Measurements from ENCODE around the gene HOMER2.
"Not testable (repeated sequence)": the region's sequence is repeated elsewhere in the genome, so short reads cannot be mapped to it uniquely, and the experiment has no call there.

Gene HOMER2

DNA sequence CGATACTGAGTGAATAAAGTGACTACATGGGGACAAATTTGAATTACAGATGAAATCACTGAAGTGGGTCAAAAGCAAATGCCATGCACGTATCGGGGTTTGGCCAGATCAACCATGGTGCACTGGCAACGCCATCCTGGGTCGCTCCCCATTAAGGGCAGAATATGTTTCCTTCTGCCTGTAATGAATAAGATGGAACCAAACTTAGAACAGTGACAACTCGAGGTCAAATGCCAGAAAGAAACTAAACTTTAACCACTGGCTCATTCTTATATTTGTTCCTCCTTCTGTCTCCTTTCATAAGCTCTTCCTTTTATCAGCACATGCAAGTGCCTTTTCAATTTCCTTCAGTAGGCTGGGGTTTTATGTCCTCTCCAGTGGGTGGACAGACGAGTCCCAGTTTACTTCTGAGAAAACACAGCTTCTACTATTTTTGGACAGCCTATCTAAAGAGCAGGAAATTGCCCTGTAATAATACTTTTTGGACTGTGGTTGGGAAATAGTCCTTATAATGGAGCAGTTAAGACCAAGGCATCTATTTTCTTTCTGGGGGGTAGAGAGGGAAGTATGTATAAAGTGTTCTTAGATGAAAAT, 81.7 kb downstream of the HOMER2 start:
- DNase-seq (ENCODE audit: low spot score), result no peak
- no peaks in the 10 kb centered on the region for H3K4me1 Mint-ChIP-seq (ENCODE audit: low read depth)
- no peaks in the 10 kb centered on the region for H3K9me3 Mint-ChIP-seq
- no peaks in the 10 kb centered on the region for H3K27me3 Mint-ChIP-seq (ENCODE audit: low read depth)
- H3K36me3 Mint-ChIP-seq (ENCODE audit: low read depth), result peaks cover 6% of the 10 kb centered on the region
- no peak overlapping the region for H3K27ac Mint-ChIP-seq
- H3K4me3 Mint-ChIP-seq, result no peak overlapping the region

- H3K4me1 Mint-ChIP-seq (ENCODE audit: low read depth), result not testable (repeated sequence)
These were observed 86.5 kb downstream of the HOMER2 start for GRCh38 chr15:82865981-82866380.

DNA sequence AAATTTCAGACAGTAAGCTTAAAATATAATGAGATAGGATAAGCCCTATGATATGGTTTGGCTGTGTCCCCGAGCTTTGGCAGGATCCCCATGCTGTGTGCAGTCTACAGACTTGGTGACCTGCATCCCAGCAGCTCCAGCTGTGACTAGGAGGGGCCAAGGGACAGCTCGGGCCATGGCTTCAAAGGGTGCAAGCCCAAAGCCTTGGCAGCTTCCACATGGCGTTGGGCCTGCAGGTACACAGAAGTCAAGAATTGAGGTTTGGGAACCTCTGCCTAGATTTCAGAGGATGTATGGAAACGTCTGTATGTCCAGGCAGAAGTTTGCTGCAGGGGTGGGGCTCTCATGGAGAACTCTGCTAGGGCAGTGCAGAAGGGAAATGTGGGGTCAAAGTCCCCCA, 86.9 kb downstream of the HOMER2 start:
- H3K36me3 Mint-ChIP-seq (ENCODE audit: low read depth); H3K27ac Mint-ChIP-seq; DNase-seq (ENCODE audit: low spot score); H3K27me3 Mint-ChIP-seq (ENCODE audit: low read depth); H3K4me1 Mint-ChIP-seq (ENCODE audit: low read depth); H3K4me3 Mint-ChIP-seq; H3K9me3 Mint-ChIP-seq: not testable (repeated sequence)

More at GRCh38 chr15:82865981-82866380, 86.5 kb downstream of the HOMER2 start:
- not testable (repeated sequence) for DNase-seq (ENCODE audit: low spot score); H3K27ac Mint-ChIP-seq; H3K36me3 Mint-ChIP-seq (ENCODE audit: low read depth); H3K27me3 Mint-ChIP-seq (ENCODE audit: low read depth); H3K4me3 Mint-ChIP-seq; H3K9me3 Mint-ChIP-seq

DNA sequence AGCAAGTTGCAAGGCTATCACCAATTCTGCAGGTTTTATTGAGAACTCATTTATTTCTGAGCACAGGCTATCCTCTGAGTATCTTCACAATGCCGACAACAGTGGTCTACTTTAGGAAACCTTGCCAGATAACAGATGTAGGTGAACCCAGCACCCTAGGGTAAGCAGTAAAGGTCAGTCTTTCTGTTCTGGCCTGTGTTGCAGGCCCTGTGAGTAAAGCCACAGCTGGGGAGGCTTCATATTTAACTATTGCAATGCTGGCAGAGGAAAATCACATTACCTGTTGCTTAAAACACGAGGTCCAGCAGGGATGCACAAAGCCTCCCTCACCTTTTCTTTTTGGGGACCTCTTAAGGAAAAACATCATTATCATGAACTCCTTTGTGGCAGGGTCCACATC, 87.6 kb downstream of the HOMER2 start:
- Mint-ChIP-seq H3K9me3 (no peaks in the 10 kb centered on the region), H3K4me1 (ENCODE audit: low read depth) (no peaks in the 10 kb centered on the region), H3K27me3 (ENCODE audit: low read depth) (no peaks in the 10 kb centered on the region), H3K4me3 (no peak overlapping the region), H3K27ac (no peak overlapping the region), H3K36me3 (ENCODE audit: low read depth) (no peaks in the 10 kb centered on the region)
- DNase-seq (ENCODE audit: low spot score), result no peak

GRCh38 chr15:82862886-82863285, 89.6 kb downstream of the HOMER2 start:
- Mint-ChIP-seq H3K36me3 (ENCODE audit: low read depth) (peaks cover 2% of the 10 kb centered on the region), H3K27ac (no peak overlapping the region), H3K27me3 (ENCODE audit: low read depth) (no peaks in the 10 kb centered on the region), H3K4me3 (no peak overlapping the region), H3K9me3 (no peaks in the 10 kb centered on the region), H3K4me1 (ENCODE audit: low read depth) (no peaks in the 10 kb centered on the region)
- DNase-seq (ENCODE audit: low spot score), result no peak

DNA sequence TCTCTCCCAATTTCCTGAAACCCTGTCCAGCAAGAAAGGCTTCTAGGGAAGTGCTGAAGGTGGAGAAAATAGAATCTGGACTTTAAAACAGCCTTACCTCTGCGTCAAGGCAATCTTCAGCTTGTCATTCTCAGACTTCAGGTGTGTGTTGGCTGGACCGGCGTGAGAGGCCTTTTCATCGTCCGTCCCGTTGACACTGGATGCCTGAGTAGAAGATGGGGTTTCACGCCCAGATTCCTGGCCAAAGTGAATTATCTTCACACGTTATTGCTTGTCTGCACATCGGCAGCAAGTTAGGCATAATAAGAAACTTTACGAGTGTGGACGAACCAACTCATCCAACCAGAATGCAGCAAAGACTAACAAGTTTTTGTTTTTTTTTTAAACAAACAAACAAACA, 93.6 kb downstream of the HOMER2 start:
- DNase-seq (ENCODE audit: low spot score), result no peak
- H3K4me1 Mint-ChIP-seq (ENCODE audit: low read depth), result no peaks in the 10 kb centered on the region
- H3K9me3 Mint-ChIP-seq, result no peaks in the 10 kb centered on the region
- H3K27ac Mint-ChIP-seq, result no peak overlapping the region
- H3K36me3 Mint-ChIP-seq (ENCODE audit: low read depth), result peaks cover 2% of the 10 kb centered on the region
- no peak overlapping the region for H3K4me3 Mint-ChIP-seq
- no peaks in the 10 kb centered on the region for H3K27me3 Mint-ChIP-seq (ENCODE audit: low read depth)

GRCh38 chr15:82856397-82857170, 95.9 kb downstream of the HOMER2 start:
- H3K4me3 Mint-ChIP-seq, result no peak overlapping the region
- no peak for DNase-seq (ENCODE audit: low spot score)
- no peaks in the 10 kb centered on the region for H3K27me3 Mint-ChIP-seq (ENCODE audit: low read depth)
- no peak overlapping the region for H3K27ac Mint-ChIP-seq
- H3K4me1 Mint-ChIP-seq (ENCODE audit: low read depth), result no peaks in the 10 kb centered on the region
- no peaks in the 10 kb centered on the region for H3K9me3 Mint-ChIP-seq
- peaks cover 8% of the 10 kb centered on the region for H3K36me3 Mint-ChIP-seq (ENCODE audit: low read depth)

DNA sequence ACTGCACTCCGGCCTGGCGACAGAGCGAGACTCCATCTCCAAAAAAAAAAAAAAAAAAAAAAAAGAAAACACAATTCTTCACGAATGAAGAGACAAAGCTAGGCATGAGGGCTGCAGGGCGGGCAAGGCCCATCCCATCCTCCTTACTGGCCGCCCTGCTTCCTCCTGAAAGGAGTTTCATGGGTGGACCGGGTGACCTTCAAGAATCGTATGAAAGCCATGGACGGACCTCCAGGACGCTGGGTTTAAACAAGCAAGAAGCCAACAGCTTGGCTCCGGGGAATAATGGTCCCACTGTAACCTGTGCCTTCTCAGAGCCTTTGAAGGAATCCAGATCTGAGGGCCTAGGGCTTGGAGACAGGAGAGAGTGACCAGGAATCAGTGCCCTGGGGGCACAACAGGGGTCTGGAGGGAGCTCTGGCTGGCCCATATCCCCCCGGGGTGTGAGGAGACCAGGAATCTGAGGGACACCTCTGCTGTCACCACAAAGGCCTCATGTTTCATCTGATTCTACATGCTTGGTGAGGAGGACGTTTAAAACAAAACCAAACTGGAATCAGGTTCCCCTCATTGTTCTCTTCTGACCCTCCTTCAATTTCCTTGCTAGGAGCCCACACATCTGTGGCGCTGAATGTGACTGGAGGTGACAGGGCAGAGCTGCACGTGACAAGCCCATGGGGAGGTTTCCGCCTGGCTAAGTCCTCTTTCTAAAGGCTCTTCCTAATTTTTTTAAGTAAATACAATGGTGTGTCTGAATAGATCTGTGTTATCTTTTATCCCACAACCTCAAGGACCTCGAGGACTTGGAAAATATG, 97.0 kb downstream of the HOMER2 start:
- Mint-ChIP-seq H3K4me3 (no peak overlapping the region), H3K9me3 (no peaks in the 10 kb centered on the region), H3K27me3 (ENCODE audit: low read depth) (no peaks in the 10 kb centered on the region), H3K36me3 (ENCODE audit: low read depth) (peaks cover 14% of the 10 kb centered on the region), H3K27ac (no peak overlapping the region), H3K4me1 (ENCODE audit: low read depth) (no peaks in the 10 kb centered on the region)
- no peak for DNase-seq (ENCODE audit: low spot score)

- Mint-ChIP-seq H3K27ac (no peak overlapping the region), H3K4me1 (ENCODE audit: low read depth) (peaks cover 4% of the 10 kb centered on the region), H3K27me3 (ENCODE audit: low read depth) (no peaks in the 10 kb centered on the region), H3K9me3 (no peaks in the 10 kb centered on the region), H3K4me3 (no peak overlapping the region), H3K36me3 (ENCODE audit: low read depth) (peaks cover 21% of the 10 kb centered on the region)
- no peak for DNase-seq (ENCODE audit: low spot score)
These were observed 98.0 kb downstream of the HOMER2 start for GRCh38 chr15:82854554-82854953.

GRCh38 chr15:82852941-82853561, 99.5 kb downstream of the HOMER2 start:
- Mint-ChIP-seq H3K27me3 (ENCODE audit: low read depth) (no peaks in the 10 kb centered on the region), H3K4me1 (ENCODE audit: low read depth) (peaks cover 7% of the 10 kb centered on the region), H3K9me3 (no peaks in the 10 kb centered on the region), H3K27ac (no peak overlapping the region), H3K36me3 (ENCODE audit: low read depth) (peaks cover 27% of the 10 kb centered on the region), H3K4me3 (no peak overlapping the region)
- no peak for DNase-seq (ENCODE audit: low spot score)

GRCh38 chr15:82851981-82852511, 100.5 kb downstream of the HOMER2 start:
- Mint-ChIP-seq H3K4me3 (no peak overlapping the region), H3K27me3 (ENCODE audit: low read depth) (no peaks in the 10 kb centered on the region), H3K36me3 (ENCODE audit: low read depth) (peaks cover 27% of the 10 kb centered on the region), H3K9me3 (no peaks in the 10 kb centered on the region), H3K4me1 (ENCODE audit: low read depth) (peaks cover 7% of the 10 kb centered on the region), H3K27ac (no peak overlapping the region)
- no peak for DNase-seq (ENCODE audit: low spot score)

DNA sequence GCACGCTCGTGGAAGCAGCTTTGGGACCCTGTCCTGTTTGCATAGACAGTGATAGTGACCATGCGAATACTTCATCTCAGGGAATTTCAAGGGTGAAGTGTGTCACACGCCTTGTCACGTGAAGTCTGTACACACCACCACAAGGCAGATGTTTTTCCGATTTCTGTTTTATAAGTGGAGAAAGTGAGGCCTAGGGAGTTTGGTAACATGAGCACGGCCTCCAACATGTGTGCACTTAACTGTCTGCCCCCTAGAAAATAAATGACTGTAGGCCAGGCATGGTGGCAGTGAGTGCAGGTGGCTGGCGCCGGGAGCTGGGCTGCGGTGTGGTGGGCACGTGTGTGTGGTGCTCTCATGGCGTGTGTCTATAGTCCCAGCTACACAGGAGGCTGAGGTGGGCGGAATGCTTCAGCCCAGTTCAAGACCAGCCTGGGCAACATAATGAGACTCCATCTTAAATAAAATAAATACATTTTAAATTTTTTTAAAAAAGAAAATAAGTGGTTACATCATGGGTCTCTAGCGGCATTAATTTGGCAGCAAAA, 101.1 kb downstream of the HOMER2 start:
- Mint-ChIP-seq H3K36me3 (ENCODE audit: low read depth) (peaks cover 32% of the 10 kb centered on the region), H3K9me3 (no peaks in the 10 kb centered on the region), H3K27ac (no peak overlapping the region), H3K27me3 (ENCODE audit: low read depth) (no peaks in the 10 kb centered on the region), H3K4me1 (ENCODE audit: low read depth) (peaks cover 7% of the 10 kb centered on the region), H3K4me3 (no peak overlapping the region)
- no peak for DNase-seq (ENCODE audit: low spot score)

DNA sequence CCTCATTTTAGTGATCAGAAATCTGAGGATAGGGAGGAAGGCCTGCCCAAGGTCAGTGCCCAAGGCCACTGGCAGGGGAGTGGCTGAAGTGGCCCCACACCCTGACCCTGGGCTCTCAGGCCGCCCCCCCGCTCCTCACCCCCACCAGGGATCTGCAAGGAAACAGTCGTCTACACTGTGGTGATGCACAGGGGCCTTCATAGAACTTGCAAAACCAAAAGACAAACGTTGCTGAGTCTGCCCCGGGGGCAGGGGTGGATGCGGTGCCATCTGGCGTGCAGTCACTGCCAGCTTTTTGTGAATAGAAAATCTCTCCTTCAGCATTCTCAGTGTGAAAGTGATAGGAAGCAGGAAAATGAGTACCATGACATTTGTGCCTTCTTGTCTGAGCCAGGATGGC, 101.8 kb downstream of the HOMER2 start:
- H3K36me3 Mint-ChIP-seq (ENCODE audit: low read depth), result peaks cover 32% of the 10 kb centered on the region
- H3K9me3 Mint-ChIP-seq, result no peaks in the 10 kb centered on the region
- H3K27me3 Mint-ChIP-seq (ENCODE audit: low read depth), result no peaks in the 10 kb centered on the region
- H3K4me3 Mint-ChIP-seq, result no peak overlapping the region
- no peak overlapping the region for H3K27ac Mint-ChIP-seq
- no peak for DNase-seq (ENCODE audit: low spot score)
- H3K4me1 Mint-ChIP-seq (ENCODE audit: low read depth), result peaks cover 7% of the 10 kb centered on the region

Data from T-helper 2 cell treated with Interferon-gamma antibody and Interleukin-4, amounts not matched to agents 5 μg/mL and 100 μg/mL, for 36 hours (primary cell).